Brain pericyte (primary cell): ENCODE measurements around the gene SPAG9.

Source experiments
- DNase-seq: peaks from one replicate; pipeline ENCODE4 v3.0.0-alpha.2; 2012; ENCODE audit warnings: low read depth, low spot score

The SPAG9 gene

DNA sequence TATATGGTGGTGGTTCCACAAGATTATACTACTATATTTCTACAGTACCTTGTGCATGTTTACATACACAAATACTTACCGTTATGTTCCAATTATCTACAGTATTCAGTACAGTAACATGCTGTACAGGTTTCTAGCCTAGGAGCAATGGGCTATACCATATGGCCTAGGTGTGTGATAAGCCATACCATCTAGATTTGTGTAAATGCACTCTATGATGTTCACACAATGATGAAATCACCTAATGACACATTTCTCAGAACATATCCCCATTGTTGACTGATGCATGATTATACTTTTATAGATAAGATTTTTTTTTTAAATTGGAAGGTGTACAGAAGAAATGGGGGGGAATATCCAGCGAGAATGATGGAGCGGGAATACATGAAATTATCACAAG is 131.5 kb downstream of the SPAG9 start:
- DNase-seq, result no peak

DNA sequence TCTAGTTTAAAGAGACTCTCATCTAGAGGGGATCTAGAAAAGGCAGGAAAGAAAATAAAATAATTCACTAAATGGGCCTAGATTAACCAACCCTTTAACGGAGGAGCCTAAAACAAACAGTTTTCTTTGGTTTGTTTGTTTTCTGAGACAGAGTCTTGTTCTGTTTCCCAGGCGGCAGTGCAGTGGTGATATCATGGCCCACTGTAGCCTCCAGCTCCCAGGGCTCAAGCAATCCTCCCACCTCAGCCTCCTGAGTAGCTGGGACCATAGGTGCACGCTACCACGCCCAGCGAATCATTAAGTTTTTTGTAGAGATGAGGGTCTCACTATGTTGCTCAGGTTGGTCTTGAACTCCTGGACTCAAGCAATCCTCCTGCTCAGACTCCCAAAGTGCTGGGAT is 132.2 kb downstream of the SPAG9 start:
- no peak for DNase-seq

DNA sequence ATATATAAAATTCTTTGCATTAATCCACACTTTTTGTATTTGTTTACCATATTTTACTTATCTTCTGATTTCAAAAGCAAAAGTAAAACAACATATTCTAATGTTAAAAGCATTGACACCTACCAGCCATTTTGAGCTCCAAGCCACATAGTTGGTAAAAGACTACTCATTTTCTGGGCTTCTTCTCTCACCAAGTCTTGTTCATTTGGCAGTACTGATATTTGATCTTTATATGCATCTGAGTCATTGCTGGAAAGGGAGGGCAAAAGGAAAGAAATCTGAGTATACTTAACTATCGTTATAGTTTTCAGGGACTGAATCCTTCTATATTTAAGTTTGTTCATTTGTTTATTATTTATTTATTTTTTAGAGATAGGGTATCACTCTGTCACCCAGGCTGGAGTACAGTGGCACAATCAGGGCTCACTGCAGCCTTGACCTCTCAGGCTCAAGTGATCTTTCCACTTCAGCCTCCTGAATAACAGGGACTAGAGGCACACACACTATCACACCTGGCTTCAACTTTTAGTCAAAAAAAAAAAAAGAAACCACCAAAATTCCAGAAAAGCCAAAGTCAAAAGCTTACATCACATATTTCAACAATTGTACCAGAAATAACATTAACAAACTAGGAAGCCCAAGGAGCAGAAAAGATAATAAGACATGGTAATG is 133.5 kb downstream of the SPAG9 start:
- no peak for DNase-seq

DNA sequence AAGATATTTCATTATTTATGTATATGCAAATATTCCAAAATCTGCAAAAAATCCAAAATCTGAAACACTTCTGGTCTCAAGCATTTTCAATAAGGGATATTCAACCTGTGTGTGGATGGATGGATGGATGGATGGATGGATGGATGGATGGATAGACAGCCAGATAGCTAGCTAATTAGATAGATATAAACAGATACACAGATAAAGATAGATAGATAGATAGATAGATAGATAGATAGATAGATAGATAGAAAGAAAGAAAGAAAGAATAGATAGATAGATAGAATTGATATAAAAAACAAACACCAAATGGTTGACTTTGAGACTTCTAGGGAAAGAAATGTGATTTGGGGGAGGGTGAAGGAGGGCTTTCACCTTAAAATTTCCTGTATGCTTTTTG is 139.4 kb downstream of the SPAG9 start:
- DNase-seq, result no peak

DNA sequence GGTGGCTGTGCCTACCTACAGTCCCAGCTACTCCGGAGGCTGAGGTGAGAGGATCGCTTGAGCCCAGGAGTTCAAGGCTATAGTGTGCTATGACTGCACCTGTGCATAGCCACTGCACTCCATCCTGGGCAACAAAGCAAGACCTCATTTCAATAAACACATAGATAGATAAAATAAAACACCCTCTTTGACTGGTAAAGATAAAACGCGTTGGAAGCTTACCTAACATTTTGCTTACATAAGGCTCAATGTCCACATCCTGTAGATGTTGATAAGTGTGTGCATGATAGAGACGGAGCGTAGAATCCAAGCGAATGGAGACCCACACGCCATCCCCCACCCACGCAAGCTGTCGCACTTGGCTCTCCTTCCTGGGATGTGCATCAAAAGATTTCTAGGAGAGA is 141.1 kb downstream of the SPAG9 start:
- no peak for DNase-seq

DNA sequence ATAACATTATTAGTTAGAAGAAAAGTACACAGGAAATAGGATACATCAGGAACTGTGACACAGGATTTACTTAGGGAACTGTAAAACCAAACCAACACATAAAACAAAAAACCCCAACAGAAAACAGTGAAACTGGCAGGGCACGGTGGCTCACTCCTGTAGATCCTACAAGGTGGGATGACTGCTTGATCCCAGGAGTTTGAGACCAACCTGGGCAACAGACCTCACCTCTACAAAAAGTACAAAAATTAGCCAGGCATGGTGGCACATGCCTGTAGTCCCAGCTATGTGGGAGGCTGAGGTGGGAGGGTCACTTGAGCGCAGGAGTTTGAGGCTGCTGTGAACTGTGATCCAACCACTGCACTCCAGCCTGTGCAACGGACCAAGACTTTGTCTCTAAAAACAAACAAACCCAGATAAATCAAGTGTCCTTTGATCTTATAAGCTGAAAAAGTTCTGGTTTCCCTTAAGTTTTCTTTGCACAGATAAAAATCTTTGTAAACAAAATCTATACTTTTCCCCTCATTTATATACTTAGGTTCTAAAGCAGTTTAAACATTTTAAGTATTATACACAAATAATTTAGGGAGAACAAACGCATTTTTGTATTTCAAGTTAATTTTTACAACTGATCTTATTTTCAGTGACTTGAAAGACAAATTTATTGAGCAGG is 143.0 kb downstream of the SPAG9 start:
- no peak for DNase-seq

DNA sequence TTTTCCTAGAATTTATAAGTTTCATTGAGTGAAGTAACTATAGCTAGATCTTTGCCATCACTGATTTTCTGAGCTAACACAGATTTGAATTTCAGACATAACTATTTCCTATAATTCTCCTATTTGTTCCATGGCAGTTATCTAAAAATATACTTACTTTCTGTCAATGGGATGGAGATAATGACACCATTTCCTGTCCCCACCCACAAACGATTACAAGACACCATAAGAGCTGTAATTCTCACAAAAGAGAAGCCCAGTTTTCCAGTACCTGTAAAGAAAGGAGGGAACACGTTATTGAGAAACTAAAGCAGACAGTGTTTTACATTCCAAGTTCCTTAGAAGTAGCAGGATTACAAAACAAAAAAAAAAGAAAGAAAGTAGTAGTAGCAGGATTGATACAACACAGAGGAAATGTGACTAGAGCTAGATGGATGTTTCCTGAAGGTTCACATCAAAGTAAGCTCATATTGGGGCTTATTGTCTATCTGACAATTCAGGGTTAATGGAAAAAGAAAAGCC is 143.7 kb downstream of the SPAG9 start:
- DNase-seq, result no peak

DNA sequence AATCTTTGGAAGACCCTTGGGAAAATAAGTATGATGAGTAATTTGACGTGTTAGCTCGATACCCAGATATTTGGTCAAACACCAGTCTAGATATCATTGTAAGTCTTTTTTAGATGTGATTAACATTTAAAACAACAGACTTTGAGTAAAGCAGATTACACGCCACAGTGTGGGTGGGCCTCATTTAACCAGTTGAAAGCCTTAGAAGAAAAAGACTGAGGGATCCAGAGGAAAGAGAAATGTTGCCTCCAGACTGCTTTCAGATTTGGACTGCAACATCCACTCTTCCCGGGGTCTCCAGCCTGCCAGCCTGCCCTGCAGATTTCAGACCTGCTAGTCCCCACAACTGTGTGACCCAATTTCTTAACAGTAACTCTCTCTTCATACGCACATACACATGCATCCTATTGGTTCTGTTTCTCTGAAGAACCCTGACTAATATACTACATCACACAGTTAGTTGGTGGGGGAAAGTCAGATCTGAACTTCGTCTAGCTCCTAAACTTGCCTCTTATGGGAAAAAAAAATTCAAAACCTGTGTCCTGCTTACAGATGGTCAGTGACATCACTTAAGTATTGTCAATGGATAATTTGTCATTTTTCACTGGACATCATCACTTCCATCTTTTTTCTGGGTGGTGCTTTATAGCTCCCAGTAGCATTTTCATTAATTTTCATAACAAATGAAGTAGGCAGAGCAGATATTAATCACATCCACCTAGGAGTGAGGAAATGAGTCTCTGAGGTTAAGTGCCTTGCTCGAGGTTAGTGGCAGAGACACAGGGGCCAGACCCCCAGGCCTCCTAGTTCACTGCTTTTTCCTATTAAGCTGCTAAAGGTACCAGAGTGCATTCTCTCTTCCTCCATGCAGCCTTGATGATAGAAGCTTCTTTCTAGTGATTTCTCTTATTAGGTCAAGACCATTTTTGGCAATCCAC is 146.8 kb downstream of the SPAG9 start:
- DNase-seq, result no peak

DNA sequence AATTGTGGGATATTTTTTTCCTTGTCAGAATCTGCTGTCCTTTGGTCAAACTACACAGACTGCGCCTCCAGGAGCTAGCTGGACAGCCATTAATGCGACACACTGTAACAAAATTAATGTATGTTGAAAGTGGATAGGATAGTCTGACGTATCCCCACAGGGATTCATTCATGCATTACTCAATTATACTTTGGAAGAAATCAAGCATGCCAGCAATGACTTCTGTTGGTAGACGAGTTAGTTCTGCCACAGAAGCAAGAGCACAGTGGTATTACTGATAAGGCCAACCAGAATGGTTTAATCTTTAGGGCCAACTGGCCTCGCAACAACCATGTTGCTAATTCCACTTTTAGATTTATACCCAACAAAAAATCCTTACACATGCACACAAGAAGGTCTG is 148.1 kb downstream of the SPAG9 start:
- no peak for DNase-seq

DNA sequence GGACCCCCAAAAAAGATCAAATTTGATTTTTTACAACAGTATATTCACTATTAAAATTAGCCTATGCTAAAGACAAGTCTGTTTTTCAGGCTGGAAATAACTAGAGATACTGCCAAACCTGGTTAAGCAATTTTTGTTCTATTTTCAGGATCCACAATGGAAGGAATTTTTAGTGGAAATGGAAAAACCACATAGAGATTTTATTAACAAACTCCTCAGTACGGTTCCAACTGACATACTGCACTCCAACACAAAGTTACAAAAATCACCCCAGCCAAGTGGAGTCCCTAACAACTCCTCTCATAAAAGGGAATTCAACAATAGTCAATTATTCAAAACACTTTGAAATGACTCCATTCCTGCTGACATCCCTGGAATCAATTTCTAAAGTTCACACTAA is 152.9 kb downstream of the SPAG9 start:
- no peak for DNase-seq

DNA sequence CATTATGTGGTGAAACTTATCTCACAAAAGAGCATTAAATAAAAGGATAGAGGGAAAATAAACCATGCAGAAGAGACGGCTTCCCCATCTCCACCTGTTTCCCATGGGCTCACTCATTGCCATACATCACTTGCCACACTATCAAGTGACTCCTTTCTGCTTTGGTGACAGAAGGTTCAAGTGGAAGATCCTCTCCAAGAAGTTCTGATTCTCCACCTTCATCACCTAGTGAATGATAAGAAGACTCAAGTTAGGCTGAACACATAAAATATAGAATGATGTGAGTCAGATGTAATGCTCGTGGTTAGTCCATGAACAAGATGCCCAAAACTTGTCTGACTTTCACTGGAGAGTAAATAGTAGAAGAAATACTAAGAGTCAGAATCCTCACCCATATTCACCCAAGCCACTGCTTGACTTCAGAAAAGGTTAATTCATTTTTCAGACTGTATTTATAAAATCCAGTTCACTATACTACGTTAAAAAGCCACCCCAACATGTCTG is 154.5 kb downstream of the SPAG9 start:
- no peak for DNase-seq

DNA sequence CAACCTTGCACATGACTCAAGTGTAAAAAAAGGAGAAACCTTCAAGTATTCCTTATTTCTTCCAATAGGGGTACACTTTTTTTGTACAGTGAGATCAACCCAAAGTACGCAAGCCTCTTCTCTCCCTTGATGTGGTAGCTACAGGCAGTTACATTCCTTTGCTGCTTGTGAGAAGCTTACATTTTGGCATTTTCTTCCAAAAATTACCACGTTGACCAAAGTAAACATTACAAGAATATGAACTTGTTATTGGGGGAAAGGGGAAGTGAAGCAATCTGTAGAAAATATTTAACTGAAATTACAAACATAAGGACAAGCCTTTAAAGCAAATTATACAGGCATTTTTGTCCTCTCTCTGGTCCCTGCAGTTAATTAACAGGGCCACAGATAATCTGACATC is 157.5 kb downstream of the SPAG9 start:
- no peak for DNase-seq

DNA sequence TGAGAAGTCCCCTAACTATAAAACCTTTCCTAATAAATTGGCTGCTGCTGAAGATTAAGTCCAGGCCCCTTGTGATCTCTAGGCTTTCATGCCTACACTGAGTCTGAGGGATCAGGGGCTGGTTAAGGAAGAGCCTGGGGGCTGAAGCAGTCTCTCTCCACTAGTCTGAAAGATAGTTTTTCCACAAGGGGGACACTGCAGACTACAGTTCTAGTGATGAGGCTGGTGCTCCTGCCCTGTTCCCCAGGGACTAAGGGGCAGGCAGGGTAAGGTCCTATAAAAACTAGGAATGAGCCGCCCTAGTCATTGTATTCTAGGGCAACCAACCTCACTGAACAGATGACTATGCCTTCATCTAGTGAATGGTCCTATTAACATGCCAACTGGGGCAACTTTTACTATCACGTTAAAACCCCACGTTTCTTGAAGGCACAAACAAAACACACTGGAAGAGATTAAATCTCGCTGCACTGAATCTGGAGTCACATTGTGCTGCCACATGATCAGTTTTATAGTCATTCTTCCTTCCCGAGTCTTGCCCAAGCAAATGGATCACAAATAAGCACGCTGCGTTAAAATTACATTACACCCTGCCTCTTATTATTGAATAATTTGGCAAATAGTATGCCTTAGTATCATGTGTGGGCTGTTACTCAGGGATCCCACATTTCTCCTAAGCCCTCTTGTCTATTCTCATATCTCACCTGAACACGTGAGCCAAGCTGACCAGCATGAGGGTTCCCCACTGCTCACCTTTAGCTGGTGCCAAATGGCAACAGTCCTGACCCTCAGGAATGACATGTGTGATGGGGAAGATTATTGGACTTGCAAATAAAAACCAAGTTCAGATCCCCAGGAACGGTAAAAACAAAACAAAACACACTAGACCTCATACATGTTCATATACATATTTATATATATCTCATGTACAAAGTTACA is 159.1 kb downstream of the SPAG9 start:
- no peak for DNase-seq

DNA sequence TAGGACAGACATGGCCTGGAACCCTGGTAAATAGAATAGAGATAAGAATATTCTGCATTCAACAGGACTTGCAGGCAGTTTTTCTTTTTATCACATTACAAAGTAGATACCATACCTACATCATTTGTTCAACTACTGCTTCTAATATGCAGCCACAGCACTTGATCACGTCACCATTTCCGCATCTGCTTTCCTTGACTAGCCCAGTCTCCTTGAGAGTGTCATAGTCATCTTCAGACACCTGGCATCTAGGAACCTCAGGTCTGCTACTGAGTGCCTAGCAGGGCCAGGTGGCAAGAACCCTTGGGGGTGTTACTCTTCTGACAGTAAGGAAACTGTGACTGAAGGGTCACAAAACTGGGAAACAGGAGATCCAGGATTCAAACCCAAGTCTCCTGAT is 161.3 kb downstream of the SPAG9 start:
- no peak for DNase-seq

DNA sequence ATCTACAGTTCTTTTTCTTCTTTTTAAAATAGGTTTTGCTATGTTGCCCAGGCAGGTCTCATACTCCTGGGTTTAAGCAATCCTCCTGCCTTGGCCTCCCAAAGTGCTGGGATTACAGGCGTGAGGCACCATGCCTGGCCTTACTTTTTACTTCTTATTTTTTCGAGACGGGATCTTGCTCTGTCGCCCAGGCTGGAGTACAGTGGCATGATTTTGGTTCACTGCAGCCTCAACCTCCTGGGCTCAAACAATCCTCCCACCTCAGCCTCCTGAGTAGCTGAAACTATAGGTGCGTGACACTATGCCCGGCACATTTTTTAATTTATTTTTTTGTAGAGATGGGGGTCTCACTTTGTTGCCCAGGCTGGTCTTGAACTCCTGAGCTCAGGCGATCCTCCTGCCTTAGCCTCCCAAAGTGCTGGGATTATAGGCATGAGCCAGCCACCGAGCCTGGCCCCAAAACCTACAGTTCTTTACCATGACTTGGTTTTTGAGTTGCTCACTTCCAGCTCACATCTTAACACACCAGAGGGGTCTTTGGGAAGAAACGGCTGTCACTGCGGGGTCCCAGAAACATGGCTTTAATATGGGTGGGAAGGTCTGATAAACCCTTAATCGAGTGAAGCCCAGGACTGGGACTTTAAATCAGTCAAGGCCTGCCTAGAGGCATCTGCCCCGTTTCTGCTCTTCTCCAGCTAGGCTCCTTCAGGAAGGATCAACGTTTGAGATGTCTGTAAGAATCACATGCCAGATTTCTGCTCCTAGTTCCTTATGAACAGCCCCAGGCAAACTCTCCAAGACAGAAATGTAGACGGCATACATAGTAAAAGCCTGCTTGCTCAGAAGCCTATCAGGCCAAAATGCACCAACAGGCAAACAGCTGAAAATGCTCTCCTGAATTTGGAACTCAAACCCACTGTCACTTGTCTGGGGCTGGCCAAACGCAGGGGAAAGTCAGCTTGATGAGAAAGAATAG is 162.8 kb downstream of the SPAG9 start:
- DNase-seq, result no peak

DNA sequence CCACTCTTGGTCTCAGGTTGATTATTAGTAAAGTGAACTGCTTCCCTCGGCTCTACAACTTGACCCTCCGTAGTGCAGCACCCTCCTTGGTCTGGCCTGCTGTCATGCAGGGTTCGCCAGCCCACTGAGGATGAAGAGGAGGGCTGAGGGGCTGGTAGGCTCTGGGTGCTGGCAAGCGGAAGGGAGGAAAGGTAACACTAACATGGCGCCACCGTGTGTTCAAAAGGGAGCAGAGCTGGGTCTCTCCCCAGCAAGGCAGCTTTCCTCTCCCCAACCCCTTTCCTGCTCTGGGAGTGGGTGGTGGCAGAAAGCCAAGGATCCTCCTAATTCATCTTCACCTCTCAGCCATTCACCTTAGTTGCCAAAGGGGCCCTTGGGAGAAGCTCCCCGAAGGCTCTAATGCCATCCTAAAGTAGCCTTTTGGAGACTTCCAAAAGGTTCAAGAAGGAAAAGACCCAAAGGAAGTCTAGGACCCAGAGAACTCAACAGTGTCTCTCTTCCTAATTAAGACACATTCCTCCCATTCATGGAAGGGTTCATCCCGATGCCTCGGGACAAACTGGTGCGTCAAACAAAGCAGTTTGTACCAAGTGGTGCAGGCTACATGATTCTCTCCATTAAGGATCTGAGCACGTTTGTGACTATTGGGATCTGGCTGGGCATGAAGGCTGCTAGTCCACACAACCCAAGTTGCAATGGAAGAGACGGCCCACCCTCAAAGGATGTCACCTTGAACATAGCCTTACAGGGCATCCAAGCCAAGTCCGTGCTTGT is 163.7 kb downstream of the SPAG9 start:
- no peak for DNase-seq

DNA sequence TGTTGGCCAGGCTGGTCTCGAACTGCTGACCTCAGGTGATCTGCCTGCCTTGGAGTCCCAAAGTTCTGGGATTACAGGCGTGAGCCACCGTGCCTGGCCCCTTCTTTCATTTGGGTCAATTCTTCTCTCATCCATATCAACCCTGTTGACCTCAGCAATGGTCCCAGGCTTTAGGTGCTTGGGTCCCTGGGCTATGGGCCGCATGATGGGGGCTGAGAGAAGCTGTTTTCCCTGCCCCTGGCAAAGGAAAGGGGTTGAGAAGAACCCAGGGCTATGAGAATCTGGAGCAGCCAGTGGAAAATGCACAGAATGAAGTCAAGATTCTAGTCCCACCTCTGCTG is 164.3 kb downstream of the SPAG9 start:
- no peak for DNase-seq

DNA sequence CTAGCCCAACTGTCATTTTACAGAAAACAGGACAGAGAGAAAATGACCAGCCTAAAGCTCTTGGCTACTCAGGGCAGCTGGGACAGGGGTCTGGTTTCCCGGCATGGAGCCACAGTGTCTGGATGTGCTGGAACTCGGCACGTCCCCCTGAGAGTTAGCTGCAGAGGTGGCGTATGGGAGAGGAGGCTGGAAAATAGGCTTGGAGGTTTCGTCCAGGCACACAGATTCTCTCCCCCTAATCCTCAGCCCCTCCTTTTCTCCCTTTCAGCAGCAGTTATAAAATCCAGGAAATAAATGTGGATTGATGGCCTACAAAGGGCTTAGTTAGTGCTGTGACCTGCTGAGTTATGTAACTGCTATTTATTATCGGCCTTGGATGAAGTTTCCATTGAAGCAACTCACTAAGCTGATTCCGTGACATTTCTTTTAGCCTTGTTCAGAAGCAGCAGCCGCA is 165.0 kb downstream of the SPAG9 start:
- no peak for DNase-seq

DNA sequence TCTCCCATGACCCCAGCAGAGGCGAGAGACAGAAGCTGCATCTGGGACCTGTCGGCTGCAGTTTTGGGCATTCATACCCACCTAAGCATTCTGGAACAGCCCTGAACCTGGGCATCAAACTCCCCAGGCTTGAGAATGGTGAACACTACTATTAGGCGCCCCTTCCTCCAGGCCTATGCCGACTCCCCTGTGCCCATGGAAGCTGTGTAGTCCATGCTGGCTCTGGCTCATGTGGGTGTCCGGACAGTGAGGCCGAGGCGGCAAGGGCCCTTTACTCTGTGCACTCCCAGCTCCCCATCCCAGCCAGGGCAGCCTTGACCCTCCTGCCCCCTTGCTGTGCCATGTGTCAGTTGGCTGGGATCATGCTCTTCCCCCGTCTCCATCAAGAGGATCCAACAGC is 165.5 kb downstream of the SPAG9 start:
- DNase-seq, result no peak
